Activated T-cell treated with anti-CD3 and anti-CD28 coated beads for 24 hours (primary cell): ENCODE measurements around the gene KLHL5.
"Not testable (repeated sequence)": the region's sequence is repeated elsewhere in the genome, so short reads cannot be mapped to it uniquely, and the experiment has no call there.

Source experiments
- DNase-seq: peaks from one replicate; pipeline ENCODE4 v3.0.0-alpha.2; 2020; ENCODE audit warnings: low read depth

The KLHL5 gene

GRCh38 chr4:39062094-39062769 is at the start of gene KLHL5:
TSS of gene KLHL5 (plus strand) at chr4:39062232. CDS start at chr4:39062653, 421 bp downstream.
- no peak for DNase-seq

GRCh38 chr4:39014028-39014427 is 48.0 kb upstream of the KLHL5 start:
- no peak for DNase-seq

- no peak for DNase-seq
Measured at GRCh38 chr4:39020130-39020529, 41.9 kb upstream of the KLHL5 start.

GRCh38 chr4:39021631-39022030 is 40.4 kb upstream of the KLHL5 start:
- DNase-seq: no peak

GRCh38 chr4:39022241-39022640 is 39.8 kb upstream of the KLHL5 start:
- no peak for DNase-seq

GRCh38 chr4:39023059-39023458 is 39.0 kb upstream of the KLHL5 start:
- no peak for DNase-seq

- DNase-seq: no peak
Measured at GRCh38 chr4:39024311-39024865, 37.6 kb upstream of the KLHL5 start.

- DNase-seq: no peak
Measured at GRCh38 chr4:39025552-39026085, 36.4 kb upstream of the KLHL5 start.

GRCh38 chr4:39026096-39026495 is 35.9 kb upstream of the KLHL5 start:
- no peak for DNase-seq

GRCh38 chr4:39029752-39030694 is 32.0 kb upstream of the KLHL5 start:
- no peak for DNase-seq

- DNase-seq: no peak
Measured at GRCh38 chr4:39030725-39031124, 31.3 kb upstream of the KLHL5 start.

- DNase-seq: not testable (repeated sequence)
Measured at GRCh38 chr4:39031590-39032020, 30.4 kb upstream of the KLHL5 start.

- DNase-seq: no peak
Measured at GRCh38 chr4:39032218-39033085, 29.6 kb upstream of the KLHL5 start, which contains the start of gene TMEM156. TSS of gene TMEM156 (minus strand) at chr4:39032409. CDS start at chr4:39032313, 96 bp downstream.

GRCh38 chr4:39036172-39036571 is 25.9 kb upstream of the KLHL5 start:
- no peak for DNase-seq

- DNase-seq: no peak
Measured at GRCh38 chr4:39037491-39037825, 24.6 kb upstream of the KLHL5 start.

GRCh38 chr4:39037941-39038340 is 24.1 kb upstream of the KLHL5 start:
- no peak for DNase-seq

- DNase-seq: no peak
Measured at GRCh38 chr4:39039108-39039507, 22.9 kb upstream of the KLHL5 start.

GRCh38 chr4:39042366-39042765 is 19.7 kb upstream of the KLHL5 start:
- no peak for DNase-seq

- no peak for DNase-seq
Measured at GRCh38 chr4:39043058-39043860, 18.8 kb upstream of the KLHL5 start.

- no peak for DNase-seq
Measured at GRCh38 chr4:39043861-39044363, 18.1 kb upstream of the KLHL5 start.
